ENCODE results near the gene OTULIN.

Gene OTULIN

DNA sequence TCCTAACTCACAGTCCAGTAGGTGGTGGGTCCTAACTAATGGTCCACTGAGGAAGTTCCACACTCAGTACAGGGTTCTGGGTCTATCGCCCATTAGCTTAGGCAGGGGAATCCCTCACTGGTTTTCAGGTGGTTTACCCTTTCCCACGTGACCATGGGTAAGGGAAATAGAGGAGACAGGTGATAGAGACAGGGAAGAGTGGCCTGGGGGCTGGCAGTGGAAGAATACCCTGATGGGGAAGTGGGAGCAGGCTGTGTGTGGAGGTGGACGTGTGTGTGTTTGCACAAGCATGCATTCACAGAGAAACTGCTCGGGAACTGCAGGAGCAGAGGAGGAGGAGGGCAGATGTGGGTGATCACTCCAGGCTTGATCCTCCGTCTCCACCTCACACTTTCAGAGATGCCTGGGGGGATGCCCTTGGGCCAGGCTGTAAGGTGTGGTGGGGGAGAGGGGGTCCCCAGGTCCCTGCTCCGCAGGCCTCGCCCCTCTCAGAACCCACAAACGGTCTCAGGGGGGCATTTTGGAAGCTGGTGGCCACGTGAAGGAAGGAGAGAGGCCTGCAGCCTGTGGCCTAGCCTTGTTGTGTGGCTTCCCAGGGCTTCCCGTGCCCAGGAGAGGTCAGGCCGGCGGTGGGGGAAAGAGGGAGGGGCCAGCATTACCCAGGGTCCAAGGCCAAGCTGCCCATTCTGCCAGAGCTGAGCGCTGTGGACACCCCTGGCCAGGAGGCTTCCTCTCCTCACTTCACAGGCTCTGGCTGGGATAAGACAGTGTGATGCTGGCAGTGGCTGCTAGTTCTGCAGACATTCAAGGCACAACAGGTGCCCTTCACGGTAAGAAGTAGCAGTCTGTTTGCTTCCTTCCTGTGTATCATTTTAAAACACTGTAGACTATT is 80.0 kb downstream of the OTULIN start:
- DNase-seq, result no peak

DNA sequence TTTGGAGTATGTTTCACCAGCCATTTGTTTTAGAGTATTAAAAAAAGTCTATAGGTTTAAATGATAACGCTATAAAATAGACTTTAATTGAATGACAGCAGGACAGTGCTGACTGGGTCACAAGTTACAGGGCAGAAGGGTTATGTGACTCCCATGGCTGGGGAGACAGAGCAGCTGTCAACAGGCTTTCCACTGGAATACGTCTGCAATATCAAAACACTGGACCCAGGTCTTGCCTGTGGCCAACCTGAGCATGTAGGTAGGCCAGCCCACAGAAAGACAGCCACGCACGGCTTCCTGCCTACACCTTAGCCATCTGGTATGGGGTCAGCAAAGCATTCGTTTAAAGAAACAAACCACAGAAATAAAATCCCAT is 80.7 kb downstream of the OTULIN start:
- DNase-seq, result no peak

DNA sequence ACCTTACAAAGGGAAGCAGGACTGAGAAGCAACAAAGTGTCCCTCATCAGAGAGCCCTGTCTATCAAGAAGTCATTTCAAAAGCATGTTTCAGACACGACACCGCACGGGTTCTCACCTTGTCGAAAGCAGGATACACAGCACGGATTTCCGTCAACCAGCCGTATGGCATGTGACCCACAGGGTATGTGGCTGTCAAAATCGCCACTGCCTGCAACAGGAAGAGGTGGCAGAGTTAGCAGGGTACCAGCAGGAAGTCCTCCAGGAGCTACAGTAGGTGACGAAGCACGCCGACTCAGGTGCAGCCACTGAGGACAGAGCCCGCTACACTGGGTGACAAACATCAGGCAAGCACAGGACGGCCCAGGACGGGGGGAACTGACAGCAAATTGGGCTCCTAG is 81.2 kb downstream of the OTULIN start:
- no peak for DNase-seq

DNA sequence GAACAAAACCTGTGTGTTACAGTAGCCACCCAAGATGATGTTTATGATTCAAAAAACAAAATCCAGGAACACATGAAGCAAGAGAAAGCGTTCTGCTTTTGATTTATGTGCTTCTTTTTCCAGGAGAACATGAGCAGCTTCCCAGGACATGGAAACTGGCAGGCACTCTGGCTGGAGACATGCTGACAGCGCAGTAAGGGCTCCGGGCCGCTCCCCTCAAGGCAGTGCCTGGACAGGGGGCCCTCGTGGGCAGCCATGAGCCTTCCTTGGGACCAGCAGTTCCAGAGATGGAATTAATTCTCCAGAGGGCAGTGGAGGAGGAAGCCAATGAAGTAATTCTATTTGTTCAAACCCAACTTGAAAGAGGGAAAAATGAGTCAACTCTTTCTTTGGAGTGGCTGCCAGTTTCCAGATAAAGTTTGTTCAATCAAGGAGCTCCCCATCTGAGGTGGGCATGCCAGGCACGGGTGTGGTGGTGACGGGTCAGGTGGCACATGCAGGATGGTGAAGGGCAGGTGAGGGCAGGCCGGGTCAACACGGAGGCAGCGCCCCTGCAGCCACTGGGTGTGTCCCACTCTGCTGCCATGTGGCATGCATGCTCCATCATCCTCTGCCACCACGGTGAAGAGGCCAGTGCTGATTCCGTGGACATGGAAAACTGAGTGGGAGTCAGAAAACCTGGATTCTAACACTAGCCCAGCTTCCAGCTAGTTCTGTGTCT is 83.8 kb downstream of the OTULIN start:
- DNase-seq, result no peak

All from NCI-H226 (cell line).